KMS-11 (cell line): ENCODE data around the gene LIG4.

Source experiments
- H2AFZ ChIP-seq: fragments of 200-600 bp; sonication (generic); 2 replicates; pipeline ENCODE4 v1.6.1; 2016; ENCODE audit warnings: antibody characterized with exemption, mixed run types, low read depth
- H3K27ac ChIP-seq: fragments of 200-600 bp; sonication (generic); 2 replicates; pipeline ENCODE4 v1.6.1; 2016; ENCODE audit warnings: mild to moderate bottlenecking, mixed run types
- H3K27me3 ChIP-seq: fragments of 200-600 bp; sonication (generic); 2 replicates; pipeline ENCODE4 v1.6.1; 2017; ENCODE audit warnings: mild to moderate bottlenecking, low read depth, mixed run types, moderate library complexity; ENCODE audit not compliant: insufficient read depth
- H3K36me3 ChIP-seq: fragments of 200-600 bp; sonication (generic); 2 replicates; pipeline ENCODE4 v1.6.1; 2017; ENCODE audit warnings: mild to moderate bottlenecking, mixed run types; ENCODE audit not compliant: insufficient read depth
- H3K4me1 ChIP-seq: fragments of 200-600 bp; sonication (generic); 2 replicates; pipeline ENCODE4 v1.6.1; 2016; ENCODE audit warnings: mild to moderate bottlenecking, low read depth, mixed run types; ENCODE audit not compliant: poor library complexity, severe bottlenecking
- H3K4me2 ChIP-seq: fragments of 200-600 bp; sonication (generic); 2 replicates; pipeline ENCODE4 v1.7.0; 2016; ENCODE audit warnings: mild to moderate bottlenecking, mixed run types
- H3K4me3 ChIP-seq: fragments of 200-600 bp; sonication (generic); IDR thresholded peaks from 2 replicates; pipeline ENCODE4 v1.6.1; 2017; ENCODE audit warnings: low read depth, low read length, mixed read lengths; ENCODE audit not compliant: insufficient read depth
- H3K79me2 ChIP-seq: fragments of 200-600 bp; sonication (generic); 2 replicates; pipeline ENCODE4 v1.6.1; 2016; ENCODE audit warnings: low read depth, mixed run types; ENCODE audit not compliant: insufficient read depth
- H3K9ac ChIP-seq: fragments of 200-600 bp; sonication (generic); 2 replicates; pipeline ENCODE4 v1.6.1; 2016; ENCODE audit warnings: mild to moderate bottlenecking, mixed run types
- H4K20me1 ChIP-seq: fragments of 200-600 bp; sonication (generic); 2 replicates; pipeline ENCODE4 v1.6.1; 2016; ENCODE audit warnings: mild to moderate bottlenecking, mixed run types; ENCODE audit not compliant: insufficient read depth
- TF ChIP-seq, protein P1 (sequence below): fragments of 200-600 bp; sonication (generic); conservative IDR thresholded peaks from 2 replicates; pipeline ENCODE4 v1.6.1; 2017; ENCODE audit warnings: low read depth, mild to moderate bottlenecking, antibody characterized with exemption, low read length, moderate library complexity, mixed read lengths

LIG4 gene

DNA sequence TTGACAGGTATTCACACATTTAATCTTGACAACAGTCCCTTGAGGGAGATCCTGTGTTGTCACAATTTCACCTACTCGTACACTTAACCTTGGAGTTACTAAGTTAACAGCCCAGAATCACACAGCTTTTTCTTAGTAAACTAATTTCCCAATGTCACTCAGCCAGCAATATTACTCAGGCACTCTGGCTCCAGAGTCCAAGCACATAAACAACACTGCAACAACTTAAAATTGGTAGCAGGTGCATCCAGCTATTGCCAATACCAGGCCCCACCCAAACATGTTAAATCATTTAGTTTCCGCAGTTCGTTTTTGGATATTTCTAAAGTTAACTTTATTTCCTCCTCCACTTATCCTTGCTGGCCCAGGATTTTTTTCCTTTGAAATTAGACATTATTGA lies 32.7 kb downstream of the LIG4 start:
- no peak overlapping the region for H3K4me3 ChIP-seq
- no peak overlapping the region for H3K4me2 ChIP-seq
- H2AFZ ChIP-seq: no peak overlapping the region
- H3K79me2 ChIP-seq: no peaks in the 10 kb centered on the region
- TF ChIP-seq, protein P1, sequence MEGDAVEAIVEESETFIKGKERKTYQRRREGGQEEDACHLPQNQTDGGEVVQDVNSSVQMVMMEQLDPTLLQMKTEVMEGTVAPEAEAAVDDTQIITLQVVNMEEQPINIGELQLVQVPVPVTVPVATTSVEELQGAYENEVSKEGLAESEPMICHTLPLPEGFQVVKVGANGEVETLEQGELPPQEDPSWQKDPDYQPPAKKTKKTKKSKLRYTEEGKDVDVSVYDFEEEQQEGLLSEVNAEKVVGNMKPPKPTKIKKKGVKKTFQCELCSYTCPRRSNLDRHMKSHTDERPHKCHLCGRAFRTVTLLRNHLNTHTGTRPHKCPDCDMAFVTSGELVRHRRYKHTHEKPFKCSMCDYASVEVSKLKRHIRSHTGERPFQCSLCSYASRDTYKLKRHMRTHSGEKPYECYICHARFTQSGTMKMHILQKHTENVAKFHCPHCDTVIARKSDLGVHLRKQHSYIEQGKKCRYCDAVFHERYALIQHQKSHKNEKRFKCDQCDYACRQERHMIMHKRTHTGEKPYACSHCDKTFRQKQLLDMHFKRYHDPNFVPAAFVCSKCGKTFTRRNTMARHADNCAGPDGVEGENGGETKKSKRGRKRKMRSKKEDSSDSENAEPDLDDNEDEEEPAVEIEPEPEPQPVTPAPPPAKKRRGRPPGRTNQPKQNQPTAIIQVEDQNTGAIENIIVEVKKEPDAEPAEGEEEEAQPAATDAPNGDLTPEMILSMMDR: no peak
- no peaks in the 10 kb centered on the region for H4K20me1 ChIP-seq
- no peak overlapping the region for H3K9ac ChIP-seq
- no peak overlapping the region for H3K27ac ChIP-seq
- H3K27me3 ChIP-seq: no peaks in the 10 kb centered on the region
- no peaks in the 10 kb centered on the region for H3K36me3 ChIP-seq
- no peaks in the 10 kb centered on the region for H3K4me1 ChIP-seq

DNA sequence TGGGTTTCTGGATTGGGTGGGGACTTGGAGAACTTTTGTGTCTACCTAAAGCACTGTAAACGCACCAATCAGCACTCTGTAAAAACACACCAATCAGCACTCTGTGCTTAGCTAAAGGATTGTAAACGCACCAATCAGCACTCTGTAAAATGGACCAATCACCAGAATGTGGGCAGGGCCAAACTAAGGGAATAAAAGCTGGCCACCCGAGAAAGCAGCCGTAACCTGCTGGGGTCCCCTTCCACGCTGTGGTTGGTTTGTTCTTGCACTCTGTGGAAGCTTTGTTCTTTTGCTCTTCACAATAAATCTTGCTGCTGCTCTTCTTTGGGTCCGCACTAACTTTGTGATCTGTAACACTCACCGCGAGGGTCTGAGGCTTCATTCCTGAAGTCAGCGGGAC lies 37.3 kb downstream of the LIG4 start:
- Histone ChIP-seq H2AFZ (no peak overlapping the region), H3K79me2 (no peaks in the 10 kb centered on the region), H3K4me2 (no peak overlapping the region), H3K27ac (no peak overlapping the region), H3K4me3 (no peak overlapping the region), H3K36me3 (no peaks in the 10 kb centered on the region), H3K4me1 (no peaks in the 10 kb centered on the region), H3K27me3 (no peaks in the 10 kb centered on the region), H4K20me1 (no peaks in the 10 kb centered on the region), H3K9ac (no peak overlapping the region)
- TF ChIP-seq, protein P1: no peak

DNA sequence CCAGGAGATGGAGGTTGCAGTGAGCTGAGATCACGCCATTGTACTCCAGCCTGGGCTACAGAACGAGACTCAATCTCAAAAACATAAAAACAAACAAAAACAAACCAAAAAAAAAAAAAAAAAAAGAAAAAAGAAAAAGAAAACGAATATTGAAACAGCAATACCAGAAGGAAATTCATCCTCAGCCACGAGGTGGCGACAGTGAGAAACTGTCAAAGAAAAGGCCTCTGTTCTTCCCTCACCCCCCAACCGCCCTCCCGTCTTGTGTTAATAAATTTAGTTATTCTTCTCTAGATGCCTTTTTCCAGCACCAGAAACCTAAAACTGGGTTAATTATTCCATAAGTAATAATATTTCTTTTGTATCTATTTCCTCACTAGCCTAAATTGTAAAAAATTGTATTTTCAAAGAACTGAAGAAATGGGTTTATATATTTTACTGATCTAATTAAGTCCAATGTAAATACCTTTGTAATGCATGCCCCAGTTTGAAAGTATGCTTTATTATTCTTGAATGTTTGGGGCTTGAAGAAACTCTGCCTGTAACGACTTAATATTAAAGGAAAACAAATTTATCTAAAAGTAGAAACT lies 38.6 kb downstream of the LIG4 start:
- Histone ChIP-seq H3K4me3 (no peak overlapping the region), H3K27ac (no peak overlapping the region), H3K9ac (no peak overlapping the region), H2AFZ (no peak overlapping the region), H3K4me1 (no peaks in the 10 kb centered on the region), H4K20me1 (no peaks in the 10 kb centered on the region), H3K36me3 (no peaks in the 10 kb centered on the region), H3K27me3 (no peaks in the 10 kb centered on the region), H3K4me2 (no peak overlapping the region), H3K79me2 (no peaks in the 10 kb centered on the region)
- TF ChIP-seq, protein P1: no peak

DNA sequence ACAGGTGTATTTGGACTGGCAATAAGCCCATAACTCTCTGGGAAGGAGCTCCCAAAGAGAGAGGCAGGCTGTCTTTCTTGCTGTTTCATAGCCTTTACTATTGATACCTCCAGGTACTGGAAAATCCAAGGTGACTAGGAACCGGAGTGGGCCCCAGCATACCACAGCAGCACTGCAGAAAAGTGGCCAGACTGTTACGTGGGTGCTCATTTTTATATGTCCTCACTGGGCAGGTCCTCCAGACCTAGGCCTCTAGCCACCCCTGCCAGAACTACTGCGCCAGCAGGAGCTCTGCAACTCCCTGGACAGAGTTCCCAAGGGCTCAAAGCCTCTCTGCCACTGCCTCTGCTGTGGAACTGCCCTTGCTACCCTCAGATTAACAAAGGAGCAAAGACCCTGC lies 46.4 kb downstream of the LIG4 start:
- Histone ChIP-seq H4K20me1 (no peaks in the 10 kb centered on the region), H3K36me3 (no peaks in the 10 kb centered on the region), H2AFZ (no peak overlapping the region), H3K9ac (no peak overlapping the region), H3K4me1 (no peaks in the 10 kb centered on the region), H3K27ac (no peak overlapping the region), H3K4me2 (no peak overlapping the region), H3K27me3 (no peaks in the 10 kb centered on the region), H3K4me3 (no peak overlapping the region), H3K79me2 (no peaks in the 10 kb centered on the region)
- TF ChIP-seq, protein P1: no peak
